K562 (cell line): ENCODE measurements around the gene TMEFF2.

ENCODE experiments used
- DMBX1 ChIP-seq: fragments of 250-450 bp; sonication (Bioruptor Pico); IDR thresholded peaks from 2 replicates; pipeline ENCODE4 v1.8.0; 2022; ENCODE audit warnings: inconsistent platforms, mild to moderate bottlenecking, moderate library complexity, borderline replicate concordance
- IRF9 ChIP-seq: fragments of 450-650 bp; IDR thresholded peaks from 2 replicates; pipeline ENCODE4 v1.6.1; 2016; ENCODE audit warnings: missing biosample characterization, missing genetic modification characterization

- TF ChIP-seq DMBX1 = no peak
- TF ChIP-seq IRF9 (tag) = no peak
These were observed 147.2 kb downstream of the TMEFF2 start for GRCh38 chr2:192047315-192048107.
